HG03095 (cell line): Measurements from ENCODE around the gene TMOD3.
"Not testable (repeated sequence)": the region's sequence is repeated elsewhere in the genome, so short reads cannot be mapped to it uniquely, and the experiment has no call there.

Source experiments
- ATAC-seq: cut with Tn5 transposase; IDR thresholded peaks from one replicate; pipeline ENCODE4 v1.9.1; 2021; ENCODE audit warnings: moderate library complexity; ENCODE audit not compliant: unreplicated experiment

TMOD3 gene

DNA sequence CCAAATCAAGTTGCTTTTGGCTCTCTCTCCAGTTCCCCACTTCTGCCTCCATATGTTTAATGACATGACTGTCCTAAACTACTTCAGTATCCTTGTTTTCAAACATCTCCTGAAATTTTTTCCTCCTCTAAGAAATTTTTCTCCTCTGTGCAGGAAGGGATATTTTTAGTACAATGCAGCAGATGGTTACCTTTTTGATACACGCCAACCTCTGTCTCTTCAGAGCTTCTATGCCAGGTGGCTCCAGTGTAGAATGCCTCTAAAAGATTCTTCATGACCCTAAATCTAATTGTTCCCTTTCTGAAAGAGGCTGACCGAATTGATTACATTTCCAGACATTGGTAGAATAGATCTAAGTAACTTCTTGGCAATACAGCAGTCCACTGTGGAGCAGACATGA is 33.7 kb downstream of the TMOD3 start:
- no peak for ATAC-seq

DNA sequence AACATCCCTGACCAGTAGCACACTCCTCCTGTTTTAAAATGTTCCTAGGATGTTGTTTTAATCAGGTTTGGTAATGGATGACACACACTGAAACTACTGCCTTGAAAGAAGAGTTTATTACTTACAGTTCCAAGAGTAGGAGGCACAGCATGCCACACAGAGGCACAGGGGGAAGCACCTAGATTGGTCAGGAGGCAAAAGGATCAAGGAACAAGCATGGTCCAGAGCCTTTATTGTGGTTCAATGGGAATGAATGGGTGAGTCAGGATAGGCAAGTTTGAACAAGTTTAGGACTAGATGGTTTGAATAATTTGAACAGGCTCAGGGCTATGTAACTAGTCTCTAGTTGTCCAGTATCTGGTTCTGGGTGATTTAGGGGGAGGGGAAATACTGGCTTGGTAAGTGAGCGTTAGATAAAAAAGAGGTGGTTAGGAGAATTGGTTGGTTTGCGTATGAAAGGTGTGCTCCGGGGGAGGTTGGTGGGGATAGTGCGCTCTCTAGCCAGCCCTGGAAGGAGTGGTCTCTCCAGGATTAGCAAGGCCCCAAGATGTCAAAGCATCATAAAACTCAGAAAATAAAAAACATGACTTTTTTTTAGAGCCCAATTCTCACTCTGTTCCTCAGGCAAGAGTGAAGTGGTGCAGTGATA is 35.1 kb downstream of the TMOD3 start:
- no peak for ATAC-seq

- ATAC-seq: no peak
Observed at GRCh38 chr15:51865317-51865716, 35.9 kb downstream of the TMOD3 start.

GRCh38 chr15:51866161-51866560 is 36.7 kb downstream of the TMOD3 start:
- no peak for ATAC-seq

DNA sequence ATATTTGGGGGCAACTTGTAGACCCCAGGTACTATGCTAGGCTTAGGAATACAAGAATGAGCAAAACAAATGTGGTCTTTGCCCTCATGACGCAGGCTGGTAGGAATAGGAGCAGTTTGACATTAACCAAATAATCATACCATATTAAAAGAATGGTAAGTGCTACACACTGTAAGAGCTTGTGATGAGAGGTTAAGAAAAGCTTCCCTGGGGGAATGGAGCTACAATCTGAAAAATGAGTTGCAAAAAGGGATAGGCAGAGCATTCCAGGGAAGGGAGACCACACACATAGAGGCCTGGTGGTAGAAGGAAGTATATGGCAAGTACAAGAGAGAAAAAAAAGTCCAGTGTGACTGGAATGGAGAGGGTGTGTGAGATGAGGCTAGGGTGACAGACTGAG is 37.3 kb downstream of the TMOD3 start:
- no peak for ATAC-seq

- no peak for ATAC-seq
Observed at GRCh38 chr15:51869060-51869421, 39.6 kb downstream of the TMOD3 start.

DNA sequence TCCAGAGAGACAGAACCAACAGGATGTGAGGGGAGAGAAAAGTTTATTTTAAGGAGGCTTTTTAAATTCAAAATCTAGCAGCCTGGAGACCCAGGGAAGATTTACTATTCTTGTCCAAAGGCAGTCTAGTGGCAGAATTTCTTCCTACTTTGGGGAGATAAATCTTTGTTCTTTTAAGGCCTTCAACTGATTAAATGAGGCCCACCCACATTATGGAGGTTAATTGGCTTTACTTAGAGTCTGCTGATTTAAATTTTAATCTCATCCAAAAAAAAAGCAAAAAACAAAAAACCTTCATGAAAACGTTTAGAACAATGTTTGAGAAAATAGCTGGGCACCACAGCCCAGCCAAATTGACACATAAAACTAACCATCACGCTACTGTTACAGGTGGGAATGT is 41.3 kb downstream of the TMOD3 start:
- no peak for ATAC-seq

DNA sequence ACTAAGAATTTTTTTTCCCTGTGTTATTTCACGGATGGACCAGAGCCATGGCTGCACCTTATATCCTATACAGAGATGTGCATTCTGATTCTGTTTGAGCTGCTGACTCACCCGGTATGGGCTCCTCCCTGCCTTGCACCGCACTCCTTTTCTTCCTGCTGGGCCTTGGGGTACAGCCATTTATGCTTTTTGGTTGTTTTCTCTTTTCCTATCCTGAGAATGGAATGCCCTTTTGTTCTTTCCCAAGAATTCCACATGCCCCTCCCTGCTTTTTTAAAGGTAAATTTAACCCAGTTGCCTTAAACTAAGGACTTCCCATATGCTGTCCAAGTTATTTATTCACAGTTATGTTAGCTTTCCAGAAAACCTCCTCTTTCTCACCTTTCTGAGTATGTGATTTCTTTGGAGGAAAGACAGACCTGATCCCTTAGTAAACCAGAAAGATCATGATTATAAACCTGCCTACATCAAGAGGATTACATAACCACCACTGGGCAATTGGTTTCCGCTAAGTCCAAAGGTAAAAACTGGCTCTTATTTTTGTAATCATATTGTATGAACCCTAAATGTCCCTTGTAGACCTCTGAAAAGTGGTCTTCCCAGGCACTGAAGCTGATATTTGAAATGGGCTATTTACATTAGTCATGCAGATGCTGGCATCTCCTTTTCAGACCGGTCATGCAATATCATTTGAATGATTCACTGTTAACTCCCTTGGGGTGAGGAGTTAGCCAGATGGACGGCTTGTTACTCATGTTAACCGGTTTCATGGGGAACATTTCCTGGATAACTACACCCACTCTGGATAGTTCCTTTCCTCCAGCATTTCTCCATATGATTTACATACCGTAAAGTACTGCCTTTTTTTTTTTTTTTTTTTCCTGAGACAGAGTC is 45.5 kb downstream of the TMOD3 start:
- ATAC-seq: no peak

DNA sequence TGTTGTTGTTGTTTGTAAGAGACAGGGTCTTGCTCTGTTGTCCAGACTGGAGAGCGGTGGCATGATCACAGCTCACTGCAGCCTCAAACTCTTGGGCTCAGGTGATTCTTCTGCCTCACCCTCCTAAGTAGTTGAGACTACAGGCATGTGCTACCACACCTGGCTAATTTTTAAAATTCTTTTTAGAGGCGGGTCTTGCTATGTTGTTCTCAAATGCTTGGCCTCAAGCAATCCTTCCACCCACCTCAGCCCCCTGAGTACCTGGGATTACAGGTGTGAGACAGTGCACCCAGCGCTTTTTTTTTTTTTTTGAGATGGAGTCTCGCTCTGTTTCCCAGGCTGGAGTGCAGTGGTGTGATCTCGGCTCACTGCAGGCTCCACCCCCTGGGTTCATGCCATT is 46.7 kb downstream of the TMOD3 start:
- no peak for ATAC-seq

DNA sequence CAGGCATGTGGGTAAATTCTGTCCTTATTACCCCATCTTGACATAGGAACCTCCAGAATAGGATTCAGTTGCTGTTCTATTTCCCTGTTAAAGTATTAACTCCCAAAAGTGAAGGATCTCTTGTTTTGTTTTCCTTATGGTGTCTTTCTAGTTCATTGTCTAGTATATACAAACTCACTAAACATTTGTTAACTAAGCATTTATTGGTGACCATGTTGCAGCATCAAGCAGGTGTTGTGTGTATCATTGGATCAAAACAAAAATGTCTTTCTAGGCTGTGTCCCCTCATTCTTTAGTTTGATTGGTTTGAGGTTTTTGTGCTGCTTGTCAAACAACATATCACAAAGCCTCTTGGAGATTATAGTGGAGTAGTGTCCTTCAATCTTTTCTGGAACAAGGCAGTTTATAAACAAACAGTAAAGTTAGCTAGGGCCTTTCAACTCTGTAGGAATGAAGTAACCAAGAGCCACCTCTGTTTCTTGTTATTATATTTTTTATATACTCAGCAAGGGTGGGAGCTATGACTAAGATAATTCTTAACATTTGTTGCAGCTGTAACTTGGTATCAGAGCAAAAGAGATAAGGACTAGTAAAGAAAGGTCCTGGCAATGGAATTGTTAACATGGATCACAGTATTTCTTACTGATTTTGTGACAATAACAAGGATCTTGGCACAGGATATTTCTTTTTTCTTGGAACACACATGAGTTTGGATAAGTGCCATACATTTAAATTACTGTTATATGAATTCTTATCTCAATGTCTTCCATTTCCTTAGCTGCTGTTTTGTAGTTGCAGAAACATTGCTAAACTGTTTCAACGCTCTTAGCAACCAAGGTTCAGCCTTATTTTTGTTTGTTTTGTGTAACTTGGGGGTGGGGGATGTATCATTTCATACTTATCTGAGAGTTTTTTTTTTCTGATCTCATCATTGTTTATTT is 49.3 kb downstream of the TMOD3 start:
- no peak for ATAC-seq

GRCh38 chr15:51879555-51879954 is 50.1 kb downstream of the TMOD3 start:
- ATAC-seq: no peak

GRCh38 chr15:51883271-51883837 is 53.9 kb downstream of the TMOD3 start:
- no peak for ATAC-seq

DNA sequence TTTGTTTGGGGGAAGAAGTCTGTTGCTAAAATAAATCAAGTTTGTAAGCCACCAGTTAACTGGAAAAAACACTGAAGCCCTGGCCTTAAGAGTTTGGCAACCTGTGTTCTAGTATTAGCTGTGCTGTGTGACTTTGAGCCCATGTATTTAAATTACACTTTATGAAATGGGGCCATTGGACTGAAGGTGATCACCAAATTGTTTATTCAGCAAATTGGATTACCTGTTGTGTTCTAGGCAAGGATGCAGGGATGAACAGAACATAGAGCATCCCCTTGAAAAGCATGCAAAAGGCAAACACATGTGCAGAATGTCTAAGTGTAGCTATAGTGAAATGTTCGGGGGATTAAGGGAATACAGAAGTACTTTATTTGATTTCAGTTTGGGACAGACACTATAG is 54.6 kb downstream of the TMOD3 start:
- no peak for ATAC-seq

DNA sequence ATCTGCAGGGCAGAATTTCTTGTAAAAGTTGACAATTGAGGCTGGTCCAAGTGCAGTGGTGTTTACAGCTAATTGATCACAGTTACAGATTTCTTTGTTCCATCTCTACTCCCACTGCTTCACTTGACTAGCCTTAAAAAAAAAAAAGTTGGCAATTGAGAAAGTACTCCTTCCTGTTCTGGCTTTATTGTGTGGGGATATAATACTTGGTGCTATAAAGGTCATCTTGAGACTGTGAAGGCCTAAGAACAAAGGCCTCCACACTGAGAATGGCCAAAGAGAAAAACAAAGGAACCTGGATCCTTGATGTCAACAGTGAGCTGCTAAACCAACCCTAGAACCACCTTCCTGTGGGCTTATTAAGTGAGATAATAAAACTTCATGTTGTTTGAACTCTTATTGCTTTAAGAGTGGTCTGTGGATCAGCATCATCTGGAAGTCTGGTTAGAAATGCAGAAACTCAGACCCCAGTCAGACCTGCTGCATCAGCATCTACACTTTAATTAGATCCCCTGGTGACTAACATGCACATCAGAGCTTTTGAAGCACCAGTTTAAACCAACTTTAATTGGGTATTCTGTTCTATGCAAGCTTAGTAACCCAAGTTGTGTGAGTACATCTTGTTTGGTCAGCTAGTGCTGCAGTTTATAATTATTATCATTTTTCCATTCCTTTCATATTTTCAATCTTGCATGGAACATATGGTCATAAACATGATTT is 55.2 kb downstream of the TMOD3 start:
- ATAC-seq: no peak

GRCh38 chr15:51885758-51886157 is 56.3 kb downstream of the TMOD3 start:
- ATAC-seq: not testable (repeated sequence)

GRCh38 chr15:51887887-51888592 is 58.6 kb downstream of the TMOD3 start:
- no peak for ATAC-seq

DNA sequence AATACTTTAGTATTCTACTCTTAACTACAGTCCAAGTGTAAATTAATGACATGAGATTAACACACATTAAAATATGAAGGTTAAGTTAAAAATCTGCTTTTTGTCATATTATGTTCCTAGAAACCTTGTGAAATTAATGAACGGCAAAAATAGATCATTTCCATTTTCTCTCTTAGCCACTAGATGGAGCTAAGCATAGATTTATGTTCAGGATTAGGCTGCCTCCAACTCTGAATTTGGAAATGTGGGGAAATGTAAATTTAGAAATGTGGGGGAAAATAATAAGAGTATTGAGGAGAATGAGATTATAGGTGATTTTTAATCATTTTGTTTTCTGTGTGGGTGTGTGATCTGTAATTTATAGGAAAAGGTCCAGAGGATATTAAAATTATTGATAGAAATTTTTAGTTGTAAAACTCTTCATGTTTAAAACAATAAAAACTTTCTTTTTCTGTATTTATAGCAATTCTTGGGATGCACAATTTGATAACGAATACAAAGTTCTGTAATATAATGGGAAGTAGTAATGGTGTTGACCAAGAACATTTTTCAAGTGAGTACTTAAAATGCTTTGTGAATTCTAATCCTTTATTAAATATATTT is 59.2 kb downstream of the TMOD3 start:
- no peak for ATAC-seq

DNA sequence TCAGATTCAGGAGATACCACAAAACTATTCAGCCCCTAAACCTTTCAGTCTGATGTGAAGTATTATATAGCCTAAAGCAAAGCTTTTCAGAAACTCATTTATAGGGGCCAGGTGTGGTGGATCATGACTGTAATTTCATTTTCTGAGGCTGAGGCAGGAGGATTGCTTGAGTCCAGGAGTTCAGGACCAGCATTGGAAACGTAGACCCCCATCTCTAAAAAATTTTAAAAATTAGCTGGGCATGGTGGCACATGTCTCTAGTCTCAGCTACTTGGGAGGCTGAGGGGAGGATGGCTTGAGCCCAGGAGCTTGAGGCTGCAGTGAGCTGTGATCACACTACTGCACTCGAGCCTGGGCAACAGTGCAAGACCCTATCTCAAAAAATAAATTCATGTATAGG is 60.0 kb downstream of the TMOD3 start:
- ATAC-seq: no peak

- no peak for ATAC-seq
Observed at GRCh38 chr15:51904421-51904820, 75.0 kb downstream of the TMOD3 start.
